H1 (cell line): Measurements from ENCODE around the gene RAD51B. TPM values are rescaled to one million over a fixed set of nuclear protein-coding genes. Genes with fewer than 3 reads are reported as not detected.

Source experiments
- POU5F1 ChIP-seq: IDR thresholded peaks from 2 replicates; pipeline ENCODE4 v1.6.1; 2011; ENCODE audit warnings: low read depth, mild to moderate bottlenecking, low read length, moderate library complexity
- polyA plus RNA-seq, 7 experiments: library from polyadenylated mRNA; depleted of rRNA in 3 of 7; stranded (reverse) in 5 of 7; unstranded in 2 of 7; fragments of >200 nt in 5 of 7; fragments of 200-250 nt in 2 of 7; gene quantifications; 1 replicate in 5 of 7; 2 replicates in 1 of 7; 4 replicates in 1 of 7; pipeline versions ENCODE4 v1.2.1 to v1.2.3, GENCODE V29; 2011 to 2013; ENCODE audit warnings: missing spikeins in 2 of 7, mixed read lengths in 2 of 7
- total RNA-seq: library from RNA; stranded (reverse); fragmentation: NEBNext Ultra II Directional; extraction: Animal tissue kit (Norgen Biotek cat#: 25700); gene quantifications from 2 replicates; pipeline ENCODE4 v1.2.1, GENCODE V29; 2021
- TF ChIP-seq, protein P1 (sequence below): IDR thresholded peaks from 2 replicates; pipeline ENCODE4 v1.6.1; 2011; ENCODE audit warnings: low read length, improper control_type of control experiment

RAD51B gene
- total and polyA plus RNA-seq, 2 of the 8 experiments (the other 6 are each of a cell fraction or from before 2014, with no cell fraction given), result 3.9 to 14.9 TPM

DNA sequence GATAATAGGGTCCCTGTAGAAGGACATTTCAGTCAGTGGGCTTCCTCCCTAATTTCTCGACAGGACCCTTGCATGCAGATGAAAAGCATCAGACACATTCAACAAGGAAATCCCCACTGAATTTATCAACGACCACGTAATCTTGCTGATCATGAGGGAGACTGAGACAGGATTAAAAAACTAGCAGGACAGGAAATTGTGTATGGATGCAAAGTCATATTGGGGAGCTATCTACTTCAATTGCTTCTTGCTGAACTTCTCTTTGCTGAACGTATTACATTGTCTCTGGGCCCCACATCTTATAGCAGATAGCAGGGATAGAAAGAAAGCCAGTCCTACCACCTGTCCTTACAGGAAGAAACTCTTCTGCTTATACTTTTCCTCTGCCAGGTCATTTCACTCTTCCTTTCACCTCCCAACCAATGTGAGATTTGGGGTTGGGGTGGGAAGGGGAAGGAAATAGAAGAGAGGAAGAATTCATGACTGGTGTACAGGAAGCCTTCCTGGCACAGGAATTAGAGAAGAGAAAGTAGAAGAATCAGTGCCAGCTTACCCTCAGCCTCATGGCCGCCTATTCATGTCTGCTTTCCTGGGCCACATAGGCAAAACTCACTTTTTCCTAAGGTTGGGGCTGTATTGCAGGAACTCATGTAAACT is 640.0 kb downstream of the RAD51B start (continued):
- TF ChIP-seq POU5F1, result no peak
- TF ChIP-seq, protein P1, sequence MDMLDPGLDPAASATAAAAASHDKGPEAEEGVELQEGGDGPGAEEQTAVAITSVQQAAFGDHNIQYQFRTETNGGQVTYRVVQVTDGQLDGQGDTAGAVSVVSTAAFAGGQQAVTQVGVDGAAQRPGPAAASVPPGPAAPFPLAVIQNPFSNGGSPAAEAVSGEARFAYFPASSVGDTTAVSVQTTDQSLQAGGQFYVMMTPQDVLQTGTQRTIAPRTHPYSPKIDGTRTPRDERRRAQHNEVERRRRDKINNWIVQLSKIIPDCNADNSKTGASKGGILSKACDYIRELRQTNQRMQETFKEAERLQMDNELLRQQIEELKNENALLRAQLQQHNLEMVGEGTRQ, result no peak
